ENCODE measurements around the gene RAMACL. TPM values are rescaled to one million over a fixed set of nuclear protein-coding genes. Genes with fewer than 3 reads are reported as not detected.

RAMACL gene
- total RNA-seq, 1 experiment from 2014 or later = 0.26 TPM

GRCh38 chr6:166552600-166552999, 33.9 kb downstream of the RAMACL start:
- CTCF ChIA-PET = no interaction called here
- no TSS peak for BruUV-seq (replicated peaks)
- POLR2A ChIA-PET (ENCODE audit: unreplicated experiment) = no interaction called here

GRCh38 chr6:166551754-166552495, 34.6 kb downstream of the RAMACL start:
- no peaks in the 10 kb centered on the region for H3K9me2 ChIP-seq (replicated peaks; ENCODE audit: low read length)
- H3K36me3 ChIP-seq (ENCODE audit: low read depth, low read length) = no peaks in the 10 kb centered on the region
- H3K27me3 ChIP-seq (ENCODE audit: low read length) = no peaks in the 10 kb centered on the region
- peaks cover 5% of the 10 kb centered on the region for H3F3A ChIP-seq (ENCODE audit: low read length, unreplicated experiment)
- no peak overlapping the region for H3K4me2 ChIP-seq (ENCODE audit: low read length)
- H3K9me3 ChIP-seq (ENCODE audit: low read length) = no peaks in the 10 kb centered on the region
- no peak for TF ChIP-seq EZH2 (IDR thresholded peaks at IDR 0.05; ENCODE audit: low read length, unreplicated experiment)
- TF ChIP-seq, protein P1, sequence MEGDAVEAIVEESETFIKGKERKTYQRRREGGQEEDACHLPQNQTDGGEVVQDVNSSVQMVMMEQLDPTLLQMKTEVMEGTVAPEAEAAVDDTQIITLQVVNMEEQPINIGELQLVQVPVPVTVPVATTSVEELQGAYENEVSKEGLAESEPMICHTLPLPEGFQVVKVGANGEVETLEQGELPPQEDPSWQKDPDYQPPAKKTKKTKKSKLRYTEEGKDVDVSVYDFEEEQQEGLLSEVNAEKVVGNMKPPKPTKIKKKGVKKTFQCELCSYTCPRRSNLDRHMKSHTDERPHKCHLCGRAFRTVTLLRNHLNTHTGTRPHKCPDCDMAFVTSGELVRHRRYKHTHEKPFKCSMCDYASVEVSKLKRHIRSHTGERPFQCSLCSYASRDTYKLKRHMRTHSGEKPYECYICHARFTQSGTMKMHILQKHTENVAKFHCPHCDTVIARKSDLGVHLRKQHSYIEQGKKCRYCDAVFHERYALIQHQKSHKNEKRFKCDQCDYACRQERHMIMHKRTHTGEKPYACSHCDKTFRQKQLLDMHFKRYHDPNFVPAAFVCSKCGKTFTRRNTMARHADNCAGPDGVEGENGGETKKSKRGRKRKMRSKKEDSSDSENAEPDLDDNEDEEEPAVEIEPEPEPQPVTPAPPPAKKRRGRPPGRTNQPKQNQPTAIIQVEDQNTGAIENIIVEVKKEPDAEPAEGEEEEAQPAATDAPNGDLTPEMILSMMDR (conservative IDR thresholded peaks at IDR 0.05; ENCODE audit: low read depth, low read length) = no peak
- H4K20me1 ChIP-seq (ENCODE audit: low read length) = no peaks in the 10 kb centered on the region
- ChIA-PET POLR2A (ENCODE audit: unreplicated experiment) (no interaction called here), CTCF (no interaction called here)
- DNase-seq (no peak), ATAC-seq (no peak)
- BruUV-seq (replicated peaks) = no TSS peak
- no peak overlapping the region for H3K4me3 ChIP-seq (ENCODE audit: low read length)
- no peak overlapping the region for H3K9ac ChIP-seq (ENCODE audit: low read length)
- peaks cover 26% of the 10 kb centered on the region for H3K4me1 ChIP-seq (ENCODE audit: insufficient read depth, low read length)
- H2AFZ ChIP-seq (ENCODE audit: low read length) = no peak overlapping the region
- no peak overlapping the region for H3K27ac ChIP-seq (ENCODE audit: low read length)
- no peaks in the 10 kb centered on the region for H3K79me2 ChIP-seq (ENCODE audit: low read length)
- intact Hi-C loops (cut with micrococcal nuclease) = loop anchor here (10.0 kb wide), 1 partner anchor 173 kb away; no protein-coding TSS in a partner anchor

More at GRCh38 chr6:166552600-166552999, 33.9 kb downstream of the RAMACL start:
- intact Hi-C loops (cut with micrococcal nuclease) = loop anchor here (10.0 kb wide), 1 partner anchor 172 kb away; no protein-coding TSS in a partner anchor
- Histone ChIP-seq H3K9ac (ENCODE audit: low read length) (no peak overlapping the region), H3K27me3 (ENCODE audit: low read length) (no peaks in the 10 kb centered on the region), H3K9me2 (replicated peaks; ENCODE audit: low read length) (no peaks in the 10 kb centered on the region), H4K20me1 (ENCODE audit: low read length) (no peaks in the 10 kb centered on the region), H3K4me2 (ENCODE audit: low read length) (0 out of 2 replicates have a peak overlapping the region, but pooled peaks have one; percentile 30), H2AFZ (ENCODE audit: low read length) (no peak overlapping the region), H3K4me3 (ENCODE audit: low read length) (no peak overlapping the region), H3K4me1 (ENCODE audit: insufficient read depth, low read length) (peaks cover 32% of the 10 kb centered on the region), H3F3A (ENCODE audit: low read length, unreplicated experiment) (peaks cover 5% of the 10 kb centered on the region), H3K27ac (ENCODE audit: low read length) (peak overlapping the region; percentile 59; the same call in 1 of the 2 replicates), H3K36me3 (ENCODE audit: low read depth, low read length) (no peaks in the 10 kb centered on the region), H3K9me3 (ENCODE audit: low read length) (no peaks in the 10 kb centered on the region), H3K79me2 (ENCODE audit: low read length) (no peaks in the 10 kb centered on the region)
- TF ChIP-seq, protein P1 (conservative IDR thresholded peaks at IDR 0.05; ENCODE audit: low read depth, low read length) = no peak
- TF ChIP-seq EZH2 (IDR thresholded peaks at IDR 0.05; ENCODE audit: low read length, unreplicated experiment) (no peak), EZH2phosphoT487 (IDR thresholded peaks at IDR 0.05; ENCODE audit: borderline replicate concordance, low read length) (no peak)
- ATAC-seq (no peak), DNase-seq (no peak)

- TF ChIP-seq EZH2 (IDR thresholded peaks at IDR 0.05; ENCODE audit: low read length, unreplicated experiment) (no peak), EZH2phosphoT487 (IDR thresholded peaks at IDR 0.05; ENCODE audit: borderline replicate concordance, low read length) (no peak)
- TF ChIP-seq, protein P1 (conservative IDR thresholded peaks at IDR 0.05; ENCODE audit: low read depth, low read length) = no peak
- H3K27ac ChIP-seq (ENCODE audit: low read length) = no peak overlapping the region
- POLR2A ChIA-PET (ENCODE audit: unreplicated experiment) = no interaction called here
- BruUV-seq (replicated peaks) = no TSS peak
- H3K9me2 ChIP-seq (replicated peaks; ENCODE audit: low read length) = no peaks in the 10 kb centered on the region
- H3K9ac ChIP-seq (ENCODE audit: low read length) = no peak overlapping the region
- ATAC-seq (no peak), DNase-seq (no peak)
- intact Hi-C loops (cut with micrococcal nuclease) = no loop called here
- no peaks in the 10 kb centered on the region for H3K36me3 ChIP-seq (ENCODE audit: low read depth, low read length)
- H3K4me1 ChIP-seq (ENCODE audit: insufficient read depth, low read length) = peaks cover 16% of the 10 kb centered on the region
- no peaks in the 10 kb centered on the region for H3F3A ChIP-seq (ENCODE audit: low read length, unreplicated experiment)
- no peak overlapping the region for H3K4me3 ChIP-seq (ENCODE audit: low read length)
- CTCF ChIA-PET = no interaction called here
- H3K27me3 ChIP-seq (ENCODE audit: low read length) = no peaks in the 10 kb centered on the region
- H3K9me3 ChIP-seq (ENCODE audit: low read length) = no peaks in the 10 kb centered on the region
- H3K79me2 ChIP-seq (ENCODE audit: low read length) = no peaks in the 10 kb centered on the region
- H3K4me2 ChIP-seq (ENCODE audit: low read length) = no peak overlapping the region
- no peaks in the 10 kb centered on the region for H4K20me1 ChIP-seq (ENCODE audit: low read length)
- H2AFZ ChIP-seq (ENCODE audit: low read length) = no peak overlapping the region
These were observed 39.8 kb downstream of the RAMACL start for GRCh38 chr6:166546653-166547052.
